HepG2 (cell line): ENCODE results near the gene GPT2. TPM values are rescaled to one million over a fixed set of nuclear protein-coding genes. Genes with fewer than 3 reads are reported as not detected.

Experiments
- KLF15 ChIP-seq: sonication (generic); formaldehyde crosslinking; IDR thresholded peaks from 2 replicates; pipeline ENCODE4 v1.8.1; 2023; ENCODE audit warnings: borderline replicate concordance, mild to moderate bottlenecking, inconsistent platforms, missing genetic modification reagents, mixed read lengths
- MYC ChIP-seq: sonication (generic); formaldehyde crosslinking; IDR thresholded peaks from 2 replicates; pipeline ENCODE4 v1.9.0; 2021; ENCODE audit warnings: missing genetic modification reagents, borderline replicate concordance
- NFE2L2 ChIP-seq: fragments of 150-350 bp; IDR thresholded peaks from 2 replicates; pipeline ENCODE4 v1.6.1; 2014; ENCODE audit warnings: low read length
- SMARCC2 ChIP-seq: fragments of 450-650 bp; IDR thresholded peaks from 2 replicates; pipeline ENCODE4 v1.6.1; 2017; ENCODE audit warnings: antibody characterized with exemption, mild to moderate bottlenecking
- SOX5 ChIP-seq: IDR thresholded peaks from 2 replicates; pipeline ENCODE4 v1.6.1; 2016; ENCODE audit warnings: borderline replicate concordance
- SRSF4 ChIP-seq: fragments of 200-400 bp; formaldehyde crosslinking; IDR thresholded peaks from one replicate; pipeline ENCODE4 v1.6.1; 2018; ENCODE audit warnings: mild to moderate bottlenecking, low read depth, low read length, moderate library complexity; ENCODE audit not compliant: poor library complexity, severe bottlenecking
- ZC3H13 ChIP-seq: sonication (generic); formaldehyde crosslinking; IDR thresholded peaks from 2 replicates; pipeline ENCODE4 v1.8.1; 2023; ENCODE audit warnings: mild to moderate bottlenecking, missing genetic modification reagents, moderate library complexity
- ZKSCAN1 ChIP-seq: fragments of 150-350 bp; IDR thresholded peaks from 2 replicates; pipeline ENCODE4 v1.6.1; 2014; ENCODE audit warnings: low read length
- ZNF251 ChIP-seq: sonication (generic); formaldehyde crosslinking; IDR thresholded peaks from 2 replicates; pipeline ENCODE4 v1.9.0; 2021; ENCODE audit warnings: mild to moderate bottlenecking, missing genetic modification reagents
- ZNF317 ChIP-seq: sonication (generic); formaldehyde crosslinking; IDR thresholded peaks from 2 replicates; pipeline ENCODE4 v1.5.0; 2020; ENCODE audit warnings: mild to moderate bottlenecking, missing genetic modification reagents
- ZNF326 ChIP-seq: sonication (generic); formaldehyde crosslinking; IDR thresholded peaks from 2 replicates; pipeline ENCODE4 v1.4.0; 2020; ENCODE audit warnings: missing genetic modification reagents, borderline replicate concordance
- ZNF790 ChIP-seq: sonication (generic); formaldehyde crosslinking; IDR thresholded peaks from 2 replicates; pipeline ENCODE4 v1.8.0; 2022; ENCODE audit warnings: missing genetic modification reagents, mild to moderate bottlenecking, borderline replicate concordance
- polyA plus RNA-seq, 8 experiments: library from polyadenylated mRNA; depleted of rRNA in 3 of 8; stranded (reverse) in 7 of 8; unstranded in 1 of 8; fragments of >200 nt; fragmentation: Illumina TruSeq in 4 of 8; extraction: Trizol in 4 of 8; gene quantifications; 2 replicates each; pipeline versions ENCODE4 v1.2.1 to v1.2.3, GENCODE V29; 2011 to 2016; ENCODE audit warnings: low read depth in 4 of 8, missing spikeins in 1 of 8, mixed read lengths in 1 of 8; ENCODE audit not compliant: insufficient read depth in 1 of 8
- total RNA-seq, 5 experiments: library from RNA; depleted of rRNA; stranded (reverse); fragments of >200 nt; fragmentation: Illumina TruSeq; extraction: Trizol; gene quantifications; 2 replicates each; pipeline ENCODE4 v1.2.3, GENCODE V29; 2016; ENCODE audit warnings: low read depth in 1 of 5
- TF ChIP-seq, protein P1 (sequence below): sonication (generic); formaldehyde crosslinking; IDR thresholded peaks from 2 replicates; pipeline ENCODE4 v1.4.0; 2020; ENCODE audit warnings: missing genetic modification reagents, mild to moderate bottlenecking, borderline replicate concordance
- TF ChIP-seq, protein P2 (sequence below): sonication (generic); formaldehyde crosslinking; IDR thresholded peaks from 2 replicates; pipeline ENCODE4 v1.4.0; 2020; ENCODE audit warnings: mild to moderate bottlenecking, missing genetic modification reagents
- TF ChIP-seq, protein P3 (sequence below): IDR thresholded peaks from 2 replicates; pipeline ENCODE4 v1.6.1; 2016; ENCODE audit warnings: missing biosample characterization, missing genetic modification reagents, low read depth
- TF ChIP-seq, protein P4 (sequence below): sonication (generic); formaldehyde crosslinking; IDR thresholded peaks from 2 replicates; pipeline ENCODE4 v1.4.0; 2020; ENCODE audit warnings: mild to moderate bottlenecking, missing genetic modification reagents
- TF ChIP-seq, protein P5 (sequence below): sonication (generic); formaldehyde crosslinking; IDR thresholded peaks from 2 replicates; pipeline ENCODE4 v1.9.0; 2022; ENCODE audit warnings: missing genetic modification reagents, mild to moderate bottlenecking, borderline replicate concordance
- TF ChIP-seq, protein P6 (sequence below): IDR thresholded peaks from 2 replicates; pipeline ENCODE4 v1.6.1; 2016; ENCODE audit warnings: missing genetic modification reagents, missing compliant biosample characterization

GPT2 gene
- total and polyA plus RNA-seq, 2 of the 13 experiments (the other 11 are each of a cell fraction or from before 2014, with no cell fraction given) = 138 to 267 TPM

- TF ChIP-seq, protein P1, sequence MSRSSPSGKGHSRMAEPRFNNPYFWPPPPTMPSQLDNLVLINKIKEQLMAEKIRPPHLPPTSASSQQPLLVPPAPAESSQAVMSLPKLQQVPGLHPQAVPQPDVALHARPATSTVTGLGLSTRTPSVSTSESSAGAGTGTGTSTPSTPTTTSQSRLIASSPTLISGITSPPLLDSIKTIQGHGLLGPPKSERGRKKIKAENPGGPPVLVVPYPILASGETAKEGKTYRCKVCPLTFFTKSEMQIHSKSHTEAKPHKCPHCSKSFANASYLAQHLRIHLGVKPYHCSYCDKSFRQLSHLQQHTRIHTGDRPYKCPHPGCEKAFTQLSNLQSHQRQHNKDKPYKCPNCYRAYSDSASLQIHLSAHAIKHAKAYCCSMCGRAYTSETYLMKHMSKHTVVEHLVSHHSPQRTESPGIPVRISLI = peak; percentile 63; the same call in 1 of the 2 replicates
- TF ChIP-seq ZNF317 (CRISPR knock-in tag) = 0 out of 2 replicates have a peak, but pooled peaks have one; percentile 29
- TF ChIP-seq, protein P2, sequence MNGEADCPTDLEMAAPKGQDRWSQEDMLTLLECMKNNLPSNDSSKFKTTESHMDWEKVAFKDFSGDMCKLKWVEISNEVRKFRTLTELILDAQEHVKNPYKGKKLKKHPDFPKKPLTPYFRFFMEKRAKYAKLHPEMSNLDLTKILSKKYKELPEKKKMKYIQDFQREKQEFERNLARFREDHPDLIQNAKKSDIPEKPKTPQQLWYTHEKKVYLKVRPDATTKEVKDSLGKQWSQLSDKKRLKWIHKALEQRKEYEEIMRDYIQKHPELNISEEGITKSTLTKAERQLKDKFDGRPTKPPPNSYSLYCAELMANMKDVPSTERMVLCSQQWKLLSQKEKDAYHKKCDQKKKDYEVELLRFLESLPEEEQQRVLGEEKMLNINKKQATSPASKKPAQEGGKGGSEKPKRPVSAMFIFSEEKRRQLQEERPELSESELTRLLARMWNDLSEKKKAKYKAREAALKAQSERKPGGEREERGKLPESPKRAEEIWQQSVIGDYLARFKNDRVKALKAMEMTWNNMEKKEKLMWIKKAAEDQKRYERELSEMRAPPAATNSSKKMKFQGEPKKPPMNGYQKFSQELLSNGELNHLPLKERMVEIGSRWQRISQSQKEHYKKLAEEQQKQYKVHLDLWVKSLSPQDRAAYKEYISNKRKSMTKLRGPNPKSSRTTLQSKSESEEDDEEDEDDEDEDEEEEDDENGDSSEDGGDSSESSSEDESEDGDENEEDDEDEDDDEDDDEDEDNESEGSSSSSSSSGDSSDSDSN (CRISPR knock-in tag) = peak; percentile 28; the same call in 1 of the 2 replicates
- TF ChIP-seq NFE2L2 = no peak
- TF ChIP-seq, protein P3, sequence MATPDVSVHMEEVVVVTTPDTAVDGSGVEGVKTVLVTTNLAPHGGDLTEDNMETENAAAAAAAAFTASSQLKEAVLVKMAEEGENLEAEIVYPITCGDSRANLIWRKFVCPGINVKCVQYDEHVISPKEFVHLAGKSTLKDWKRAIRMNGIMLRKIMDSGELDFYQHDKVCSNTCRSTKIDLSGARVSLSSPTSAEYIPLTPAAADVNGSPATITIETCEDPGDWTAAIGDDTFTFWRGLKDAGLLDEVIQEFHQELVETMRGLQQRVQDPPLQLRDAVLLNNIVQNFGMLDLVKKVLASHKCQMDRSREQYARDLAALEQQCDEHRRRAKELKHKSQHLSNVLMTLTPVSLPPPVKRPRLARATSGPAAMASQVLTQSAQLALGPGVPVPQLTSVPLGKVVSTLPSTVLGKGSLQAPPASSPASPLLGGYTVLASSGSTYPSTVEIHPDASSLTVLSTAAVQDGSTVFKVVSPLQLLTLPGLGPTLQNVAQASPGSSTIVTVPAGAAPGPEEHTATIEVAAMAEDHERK = no peak
- TF ChIP-seq, protein P4, sequence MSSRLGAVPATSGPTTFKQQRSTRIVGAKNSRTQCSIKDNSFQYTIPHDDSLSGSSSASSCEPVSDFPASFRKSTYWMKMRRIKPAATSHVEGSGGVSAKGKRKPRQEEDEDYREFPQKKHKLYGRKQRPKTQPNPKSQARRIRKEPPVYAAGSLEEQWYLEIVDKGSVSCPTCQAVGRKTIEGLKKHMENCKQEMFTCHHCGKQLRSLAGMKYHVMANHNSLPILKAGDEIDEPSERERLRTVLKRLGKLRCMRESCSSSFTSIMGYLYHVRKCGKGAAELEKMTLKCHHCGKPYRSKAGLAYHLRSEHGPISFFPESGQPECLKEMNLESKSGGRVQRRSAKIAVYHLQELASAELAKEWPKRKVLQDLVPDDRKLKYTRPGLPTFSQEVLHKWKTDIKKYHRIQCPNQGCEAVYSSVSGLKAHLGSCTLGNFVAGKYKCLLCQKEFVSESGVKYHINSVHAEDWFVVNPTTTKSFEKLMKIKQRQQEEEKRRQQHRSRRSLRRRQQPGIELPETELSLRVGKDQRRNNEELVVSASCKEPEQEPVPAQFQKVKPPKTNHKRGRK = no peak
- TF ChIP-seq SRSF4 = no peak
- no peak for TF ChIP-seq ZNF251
- no peak for TF ChIP-seq ZKSCAN1
- no peak for TF ChIP-seq KLF15
- TF ChIP-seq ZNF790 = no peak
- TF ChIP-seq, protein P5, sequence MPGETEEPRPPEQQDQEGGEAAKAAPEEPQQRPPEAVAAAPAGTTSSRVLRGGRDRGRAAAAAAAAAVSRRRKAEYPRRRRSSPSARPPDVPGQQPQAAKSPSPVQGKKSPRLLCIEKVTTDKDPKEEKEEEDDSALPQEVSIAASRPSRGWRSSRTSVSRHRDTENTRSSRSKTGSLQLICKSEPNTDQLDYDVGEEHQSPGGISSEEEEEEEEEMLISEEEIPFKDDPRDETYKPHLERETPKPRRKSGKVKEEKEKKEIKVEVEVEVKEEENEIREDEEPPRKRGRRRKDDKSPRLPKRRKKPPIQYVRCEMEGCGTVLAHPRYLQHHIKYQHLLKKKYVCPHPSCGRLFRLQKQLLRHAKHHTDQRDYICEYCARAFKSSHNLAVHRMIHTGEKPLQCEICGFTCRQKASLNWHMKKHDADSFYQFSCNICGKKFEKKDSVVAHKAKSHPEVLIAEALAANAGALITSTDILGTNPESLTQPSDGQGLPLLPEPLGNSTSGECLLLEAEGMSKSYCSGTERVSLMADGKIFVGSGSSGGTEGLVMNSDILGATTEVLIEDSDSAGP (CRISPR knock-in tag) = peak; percentile 65
- TF ChIP-seq MYC (CRISPR knock-in tag) = no peak
- no peak for TF ChIP-seq ZC3H13 (CRISPR knock-in tag)
- TF ChIP-seq ZNF326 = no peak
- TF ChIP-seq, protein P6, sequence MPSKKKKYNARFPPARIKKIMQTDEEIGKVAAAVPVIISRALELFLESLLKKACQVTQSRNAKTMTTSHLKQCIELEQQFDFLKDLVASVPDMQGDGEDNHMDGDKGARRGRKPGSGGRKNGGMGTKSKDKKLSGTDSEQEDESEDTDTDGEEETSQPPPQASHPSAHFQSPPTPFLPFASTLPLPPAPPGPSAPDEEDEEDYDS = 0 out of 2 replicates have a peak, but pooled peaks have one; percentile 15
- TF ChIP-seq SMARCC2 = no peak
- peak; percentile 63 for TF ChIP-seq SOX5
Observed at GRCh38 chr16:46853713-46854443, 30.3 kb upstream of the GPT2 start (continued).
